ENCODE measurements around the gene LBX2.

The LBX2 gene

GRCh38 chr2:74505448-74506246, 6.2 kb upstream of the LBX2 start:
- TF ChIP-seq CTCF (IDR thresholded peaks at IDR 0.05), result no peak

- no peak for TF ChIP-seq CTCF (IDR thresholded peaks at IDR 0.05)
Observed at GRCh38 chr2:74504591-74504990, 5.2 kb upstream of the LBX2 start.

- TF ChIP-seq CTCF (IDR thresholded peaks at IDR 0.05), result no peak
Observed at GRCh38 chr2:74503506-74504475, 4.4 kb upstream of the LBX2 start.

- no peak for TF ChIP-seq CTCF (IDR thresholded peaks at IDR 0.05)
Observed at GRCh38 chr2:74502720-74503505, 3.5 kb upstream of the LBX2 start.

GRCh38 chr2:74502147-74502719, 2.8 kb upstream of the LBX2 start:
- TF ChIP-seq CTCF (IDR thresholded peaks at IDR 0.05), result no peak

- no peak for TF ChIP-seq CTCF (IDR thresholded peaks at IDR 0.05)
Observed at GRCh38 chr2:74501335-74502071, 2.1 kb upstream of the LBX2 start.
